ENCODE data around the gene MYH6.

The MYH6 gene

DNA sequence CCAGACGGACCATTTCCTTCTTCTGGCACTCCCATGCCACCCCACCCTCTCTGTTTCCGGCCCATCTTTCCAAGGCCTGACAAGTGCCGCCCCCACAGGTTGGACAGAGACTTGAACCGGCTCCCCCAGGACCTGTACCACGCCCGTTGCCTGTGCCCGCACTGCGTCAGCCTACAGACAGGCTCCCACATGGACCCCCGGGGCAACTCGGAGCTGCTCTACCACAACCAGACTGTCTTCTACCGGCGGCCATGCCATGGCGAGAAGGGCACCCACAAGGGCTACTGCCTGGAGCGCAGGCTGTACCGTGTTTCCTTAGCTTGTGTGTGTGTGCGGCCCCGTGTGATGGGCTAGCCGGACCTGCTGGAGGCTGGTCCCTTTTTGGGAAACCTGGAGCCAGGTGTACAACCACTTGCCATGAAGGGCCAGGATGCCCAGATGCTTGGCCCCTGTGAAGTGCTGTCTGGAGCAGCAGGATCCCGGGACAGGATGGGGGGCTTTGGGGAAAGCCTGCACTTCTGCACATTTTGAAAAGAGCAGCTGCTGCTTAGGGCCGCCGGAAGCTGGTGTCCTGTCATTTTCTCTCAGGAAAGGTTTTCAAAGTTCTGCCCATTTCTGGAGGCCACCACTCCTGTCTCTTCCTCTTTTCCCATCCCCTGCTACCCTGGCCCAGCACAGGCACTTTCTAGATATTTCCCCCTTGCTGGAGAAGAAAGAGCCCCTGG lies 32.4 kb downstream of the MYH6 start:
- Mint-ChIP-seq H3K4me1 (ENCODE audit: low read depth) (peaks cover 5% of the 10 kb centered on the region), H3K4me3 (no peak overlapping the region), H3K27me3 (ENCODE audit: low read depth) (no peaks in the 10 kb centered on the region), H3K27ac (no peak overlapping the region), H3K9me3 (no peaks in the 10 kb centered on the region), H3K36me3 (ENCODE audit: low read depth) (no peaks in the 10 kb centered on the region)

DNA sequence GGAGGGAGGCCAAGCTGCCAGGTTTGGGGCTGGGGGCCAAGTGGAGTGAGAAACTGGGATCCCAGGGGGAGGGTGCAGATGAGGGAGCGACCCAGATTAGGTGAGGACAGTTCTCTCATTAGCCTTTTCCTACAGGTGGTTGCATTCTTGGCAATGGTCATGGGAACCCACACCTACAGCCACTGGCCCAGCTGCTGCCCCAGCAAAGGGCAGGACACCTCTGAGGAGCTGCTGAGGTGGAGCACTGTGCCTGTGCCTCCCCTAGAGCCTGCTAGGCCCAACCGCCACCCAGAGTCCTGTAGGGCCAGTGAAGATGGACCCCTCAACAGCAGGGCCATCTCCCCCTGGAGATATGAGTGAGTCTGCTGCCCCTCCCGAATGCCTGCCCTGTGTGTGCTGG lies 35.0 kb downstream of the MYH6 start:
- no peaks in the 10 kb centered on the region for H3K36me3 Mint-ChIP-seq (ENCODE audit: low read depth)
- H3K9me3 Mint-ChIP-seq, result no peaks in the 10 kb centered on the region
- no peak overlapping the region for H3K4me3 Mint-ChIP-seq

DNA sequence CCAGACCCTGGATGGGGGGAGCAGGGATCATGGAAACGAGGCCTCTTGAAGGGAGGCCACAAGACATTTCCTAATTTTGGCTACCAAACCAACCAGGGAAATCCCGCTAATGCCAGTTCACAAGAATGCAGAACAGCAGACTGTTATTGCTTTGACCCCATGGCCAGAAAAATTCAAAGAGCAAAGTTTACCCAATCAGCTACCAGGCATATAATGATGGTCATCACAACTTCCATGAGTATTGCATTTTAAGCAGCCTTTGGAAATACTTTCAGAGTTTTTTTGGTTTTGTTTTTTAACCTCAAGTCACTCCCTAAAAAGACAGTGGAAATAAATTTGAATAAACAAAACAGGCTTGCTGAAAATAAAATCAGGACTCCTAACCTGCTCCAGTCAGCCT lies 35.6 kb downstream of the MYH6 start, which contains the start of gene IL25:
TSS of gene IL25 (plus strand) at position 301 of the 400 bp plus-strand sequence.
- Mint-ChIP-seq H3K27me3 (ENCODE audit: low read depth) (peaks cover 18% of the 10 kb centered on the region), H3K4me3 (no peak within 1 kb of the TSS), H3K36me3 (ENCODE audit: low read depth) (no peaks in the 10 kb centered on the region), H3K4me1 (ENCODE audit: low read depth) (peaks cover 5% of the 10 kb centered on the region), H3K27ac (no peak within 1 kb of the TSS), H3K9me3 (no peaks in the 10 kb centered on the region)

More for the DNA sequence above, 35.0 kb downstream of the MYH6 start:
- H3K4me1 Mint-ChIP-seq (ENCODE audit: low read depth), result peaks cover 5% of the 10 kb centered on the region
- no peak overlapping the region for H3K27ac Mint-ChIP-seq
- H3K27me3 Mint-ChIP-seq (ENCODE audit: low read depth), result peaks cover 13% of the 10 kb centered on the region

DNA sequence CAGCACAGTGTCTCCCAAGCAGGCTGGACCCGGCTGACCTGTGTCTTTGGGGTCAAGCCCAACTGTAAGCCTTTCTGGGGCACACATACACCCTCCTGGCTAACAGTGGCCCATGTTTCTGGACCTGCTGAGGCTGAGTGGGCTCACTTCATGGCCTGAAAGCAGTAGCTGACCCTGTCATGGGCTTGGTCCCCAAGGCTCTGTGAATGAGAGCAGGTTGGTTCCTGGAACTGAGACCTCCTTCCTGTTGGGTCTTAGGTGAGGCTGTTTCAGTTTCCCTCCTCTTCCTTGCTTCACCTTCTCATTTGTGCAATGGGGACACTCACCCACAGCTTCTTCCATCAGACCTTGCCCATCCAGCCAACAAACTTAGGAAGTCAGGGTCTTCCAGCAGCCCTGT lies 36.2 kb downstream of the MYH6 start:
- Mint-ChIP-seq H3K27me3 (ENCODE audit: low read depth) (peaks cover 25% of the 10 kb centered on the region), H3K9me3 (no peaks in the 10 kb centered on the region)

DNA sequence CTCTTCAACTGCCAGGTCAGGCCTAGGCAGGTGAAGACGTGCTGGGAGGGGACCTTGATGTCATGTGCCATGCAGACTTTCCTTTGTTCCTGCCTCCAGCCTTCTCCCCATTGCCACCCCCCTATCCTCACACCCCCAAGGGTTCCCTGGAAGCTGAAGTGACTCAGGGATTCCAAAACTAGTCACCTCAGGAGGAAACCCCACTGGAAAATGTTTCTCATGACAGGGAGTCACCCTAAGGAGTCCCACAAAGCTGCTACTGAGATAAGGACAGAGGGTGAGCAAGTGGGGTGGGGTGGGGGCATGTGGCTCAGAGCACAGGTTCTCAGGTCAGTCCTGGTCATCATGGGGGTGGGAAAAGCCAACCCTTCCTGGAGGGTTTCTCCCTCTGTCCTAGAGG lies 37.9 kb downstream of the MYH6 start:
- no peaks in the 10 kb centered on the region for H3K9me3 Mint-ChIP-seq
- no peak overlapping the region for H3K4me3 Mint-ChIP-seq
- H3K36me3 Mint-ChIP-seq (ENCODE audit: low read depth), result no peaks in the 10 kb centered on the region
- no peak overlapping the region for H3K27ac Mint-ChIP-seq
- peaks cover 29% of the 10 kb centered on the region for H3K27me3 Mint-ChIP-seq (ENCODE audit: low read depth)
- H3K4me1 Mint-ChIP-seq (ENCODE audit: low read depth), result peaks cover 5% of the 10 kb centered on the region

More for the DNA sequence above, 36.2 kb downstream of the MYH6 start:
- H3K27ac Mint-ChIP-seq, result no peak overlapping the region
- H3K36me3 Mint-ChIP-seq (ENCODE audit: low read depth), result no peaks in the 10 kb centered on the region
- H3K4me1 Mint-ChIP-seq (ENCODE audit: low read depth), result peaks cover 5% of the 10 kb centered on the region
- H3K4me3 Mint-ChIP-seq, result no peak overlapping the region

DNA sequence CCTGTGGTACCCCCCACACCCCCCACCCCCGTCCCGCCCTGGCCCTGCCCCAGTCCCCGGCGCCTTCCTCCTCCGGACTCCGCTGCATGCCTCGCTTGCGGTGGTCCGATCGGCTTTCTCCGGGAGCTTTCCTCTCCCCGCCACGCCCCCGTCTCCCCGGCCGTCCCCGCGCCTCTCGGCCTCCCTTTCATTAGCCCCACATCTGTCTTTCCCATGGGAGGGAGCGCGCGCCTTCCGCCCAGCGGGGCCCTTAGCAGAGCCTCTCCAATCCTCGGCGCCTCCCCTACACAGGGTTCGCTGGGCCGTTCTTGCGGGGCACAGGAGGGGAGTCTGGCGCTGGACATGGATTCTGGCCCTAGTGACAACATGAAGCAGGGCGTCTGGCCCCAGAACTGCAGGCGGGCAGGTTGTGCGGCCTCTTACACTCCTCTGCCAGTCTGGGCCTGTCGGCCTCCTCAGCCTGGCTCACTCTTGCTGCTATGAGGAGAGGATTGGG lies 41.6 kb downstream of the MYH6 start:
- Mint-ChIP-seq H3K36me3 (ENCODE audit: low read depth) (no peaks in the 10 kb centered on the region), H3K9me3 (no peaks in the 10 kb centered on the region), H3K27ac (no peak overlapping the region), H3K4me1 (ENCODE audit: low read depth) (peaks cover under 1% of the 10 kb centered on the region), H3K4me3 (no peak overlapping the region), H3K27me3 (ENCODE audit: low read depth) (peaks cover 49% of the 10 kb centered on the region)

DNA sequence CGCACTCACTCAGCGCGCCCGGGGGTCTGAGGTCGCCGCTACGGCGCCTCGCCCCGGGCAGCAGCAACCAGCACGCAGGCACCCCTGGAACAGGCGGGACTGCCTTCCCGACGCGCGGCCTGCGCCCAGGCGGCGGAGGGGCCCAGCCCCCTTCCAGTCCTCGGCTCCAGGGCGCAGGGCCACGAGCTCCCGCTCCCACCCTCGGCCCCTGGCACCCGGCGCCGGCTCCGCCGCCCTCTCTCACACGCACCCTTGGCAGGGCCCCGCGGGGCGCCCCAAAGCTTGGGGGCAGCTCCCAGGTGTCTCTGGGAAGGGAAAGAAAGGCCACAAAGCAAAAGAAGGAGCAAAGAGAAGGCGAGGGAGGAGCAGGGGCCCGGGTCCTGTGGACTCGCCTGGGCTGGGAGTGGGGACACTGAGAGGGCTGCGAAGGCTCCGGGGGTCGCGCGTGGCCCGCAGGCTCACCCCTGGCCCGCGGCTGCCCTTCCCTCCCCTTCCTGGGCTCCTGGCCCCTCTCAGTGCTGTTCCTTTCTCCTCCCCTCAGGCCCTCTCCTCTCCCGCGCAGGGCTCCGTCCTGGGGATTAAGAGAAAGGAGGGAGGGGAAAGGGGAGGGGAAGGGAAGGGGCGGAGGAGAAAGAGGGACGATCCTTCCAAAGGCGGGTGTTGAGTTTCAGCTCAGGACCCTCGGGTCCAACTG lies 42.2 kb downstream of the MYH6 start:
- no peak overlapping the region for H3K4me3 Mint-ChIP-seq
- no peaks in the 10 kb centered on the region for H3K4me1 Mint-ChIP-seq (ENCODE audit: low read depth)
- H3K27me3 Mint-ChIP-seq (ENCODE audit: low read depth), result peaks cover 49% of the 10 kb centered on the region
- no peak overlapping the region for H3K27ac Mint-ChIP-seq
- no peaks in the 10 kb centered on the region for H3K9me3 Mint-ChIP-seq
- no peaks in the 10 kb centered on the region for H3K36me3 Mint-ChIP-seq (ENCODE audit: low read depth)

DNA sequence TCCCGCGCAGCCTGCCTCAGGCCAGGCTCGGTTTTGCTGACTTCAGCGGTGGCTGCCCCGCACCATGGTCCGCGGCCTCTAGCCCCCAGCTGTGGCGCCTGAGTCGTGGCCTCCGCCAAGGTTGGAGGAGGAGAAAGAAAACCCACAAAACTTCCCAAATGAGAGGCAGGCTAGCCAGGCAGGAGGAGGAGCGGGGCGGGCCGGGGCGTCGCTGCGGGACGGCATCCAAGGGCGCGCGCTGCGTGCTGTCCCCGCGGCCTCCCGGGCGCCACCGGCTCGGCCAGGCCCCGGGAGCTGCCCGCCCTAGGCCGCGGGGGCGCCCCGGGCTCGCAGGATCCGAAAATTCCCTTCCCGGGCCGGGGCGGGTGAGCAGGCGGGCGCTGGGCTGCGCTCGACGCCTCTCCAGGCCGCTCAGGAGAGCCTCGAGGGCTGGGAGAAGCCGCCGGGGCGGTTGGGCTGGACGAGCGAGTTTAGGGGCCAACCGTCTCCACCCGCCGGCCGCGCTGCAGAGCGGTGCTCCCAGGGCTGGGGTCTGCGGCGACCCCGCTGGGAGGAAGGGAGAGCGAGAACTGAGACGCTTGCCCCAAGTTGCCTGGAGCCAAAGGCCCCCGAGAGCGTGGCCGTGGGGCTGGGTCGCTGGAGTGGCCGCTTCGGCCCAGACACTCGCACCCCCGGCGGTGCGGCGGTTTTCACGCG lies 42.9 kb downstream of the MYH6 start, which contains the start of gene EFS:
TSS of gene EFS (minus strand) at position 137 of the 696 bp plus-strand sequence. CDS start 147 bp downstream, outside the sequence.
- H3K4me1 Mint-ChIP-seq (ENCODE audit: low read depth), result no peaks in the 10 kb centered on the region
- H3K9me3 Mint-ChIP-seq, result no peaks in the 10 kb centered on the region
- peak within 1 kb of the TSS; percentile 18 for H3K27ac Mint-ChIP-seq
- H3K36me3 Mint-ChIP-seq (ENCODE audit: low read depth), result no peaks in the 10 kb centered on the region
- no peak within 1 kb of the TSS for H3K4me3 Mint-ChIP-seq
- H3K27me3 Mint-ChIP-seq (ENCODE audit: low read depth), result peaks cover 49% of the 10 kb centered on the region

DNA sequence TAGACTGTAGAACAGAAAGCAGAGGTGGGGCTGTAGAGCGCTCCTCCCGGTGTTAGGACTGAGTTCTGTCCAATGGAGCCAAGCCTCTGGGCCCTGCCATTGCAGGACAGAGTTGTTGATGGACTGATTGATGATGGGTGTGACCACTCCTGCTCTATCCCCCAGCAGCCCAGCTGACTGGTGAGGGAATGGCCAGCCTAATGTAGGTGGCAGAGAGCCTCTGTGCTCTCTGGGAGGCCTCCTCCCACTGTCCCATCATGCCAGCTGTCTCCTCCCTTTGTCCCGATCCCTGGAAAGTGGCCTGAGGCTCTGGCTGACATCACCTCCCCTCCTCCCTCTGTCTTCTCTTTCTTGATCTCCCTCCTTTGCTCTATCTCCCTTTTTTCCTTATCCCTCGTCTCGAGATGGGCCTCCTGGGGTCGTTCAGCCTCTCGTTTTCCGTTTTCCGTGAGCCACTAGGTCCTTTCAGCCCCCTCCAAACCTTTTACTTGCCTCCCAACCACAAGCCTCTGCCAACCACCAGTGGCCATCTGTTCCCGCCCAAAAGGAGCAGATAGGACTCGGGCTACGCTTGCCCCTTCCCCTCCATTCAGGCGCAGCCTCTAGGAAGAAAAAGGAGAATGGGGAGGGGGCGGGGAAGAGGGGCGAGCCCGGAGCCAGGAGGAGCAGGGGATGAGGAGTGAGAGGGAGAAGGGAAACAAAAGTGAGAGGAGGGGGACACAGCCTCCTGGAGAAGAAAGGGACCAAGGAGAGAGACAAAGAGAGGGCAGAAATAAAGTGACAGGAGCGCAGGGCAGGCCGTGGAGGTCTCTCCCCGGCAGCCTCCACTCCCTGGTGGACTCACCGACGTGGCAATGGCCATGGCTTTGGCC lies 43.7 kb downstream of the MYH6 start:
- Mint-ChIP-seq H3K9me3 (no peaks in the 10 kb centered on the region), H3K36me3 (ENCODE audit: low read depth) (no peaks in the 10 kb centered on the region), H3K4me3 (no peak overlapping the region), H3K27ac (peak overlapping the region; percentile 18), H3K27me3 (ENCODE audit: low read depth) (peaks cover 49% of the 10 kb centered on the region), H3K4me1 (ENCODE audit: low read depth) (no peaks in the 10 kb centered on the region)

DNA sequence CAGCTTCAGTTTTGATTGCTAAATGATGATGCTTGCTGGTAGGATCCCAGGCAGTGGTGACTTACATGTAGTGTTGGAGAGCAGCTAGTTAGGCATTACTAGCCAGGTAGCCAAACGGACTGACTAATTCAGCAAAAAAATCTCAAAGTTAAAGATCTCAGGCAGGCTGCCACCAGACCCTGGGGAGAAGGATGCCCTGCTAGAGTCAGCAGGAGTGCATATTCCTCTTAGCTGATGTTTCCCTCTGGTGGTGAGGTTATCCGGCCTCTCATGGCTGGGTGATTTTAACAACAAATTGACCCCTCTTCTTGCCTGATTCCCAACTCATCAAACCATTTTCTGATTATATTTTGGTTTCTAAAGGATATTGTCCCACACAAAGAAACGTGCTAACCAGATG lies 45.9 kb downstream of the MYH6 start:
- Mint-ChIP-seq H3K27me3 (ENCODE audit: low read depth) (peaks cover 28% of the 10 kb centered on the region), H3K36me3 (ENCODE audit: low read depth) (no peaks in the 10 kb centered on the region), H3K4me1 (ENCODE audit: low read depth) (no peaks in the 10 kb centered on the region), H3K27ac (no peak overlapping the region), H3K4me3 (no peak overlapping the region), H3K9me3 (no peaks in the 10 kb centered on the region)

DNA sequence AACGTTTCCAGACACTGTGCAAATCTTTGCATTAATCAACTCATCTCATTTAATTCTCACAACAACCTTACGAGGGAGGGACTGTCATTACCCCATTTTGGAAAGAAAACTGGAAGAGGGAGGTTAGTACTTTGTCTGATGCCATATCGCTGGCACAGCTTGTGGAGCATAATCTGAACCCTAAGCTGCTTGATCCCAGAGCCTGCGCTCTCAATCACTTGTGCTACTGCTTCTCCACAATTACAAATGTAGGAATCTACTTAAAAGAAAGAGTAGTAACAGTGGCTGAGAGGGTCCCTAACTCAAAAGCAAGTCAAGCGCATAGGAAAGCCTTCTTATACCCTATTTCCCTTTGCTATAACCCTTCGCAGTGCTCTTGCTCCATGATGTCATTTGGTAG lies 46.3 kb downstream of the MYH6 start:
- Mint-ChIP-seq H3K27me3 (ENCODE audit: low read depth) (peaks cover 24% of the 10 kb centered on the region), H3K27ac (no peak overlapping the region), H3K4me1 (ENCODE audit: low read depth) (no peaks in the 10 kb centered on the region), H3K4me3 (no peak overlapping the region), H3K36me3 (ENCODE audit: low read depth) (no peaks in the 10 kb centered on the region), H3K9me3 (no peaks in the 10 kb centered on the region)

DNA sequence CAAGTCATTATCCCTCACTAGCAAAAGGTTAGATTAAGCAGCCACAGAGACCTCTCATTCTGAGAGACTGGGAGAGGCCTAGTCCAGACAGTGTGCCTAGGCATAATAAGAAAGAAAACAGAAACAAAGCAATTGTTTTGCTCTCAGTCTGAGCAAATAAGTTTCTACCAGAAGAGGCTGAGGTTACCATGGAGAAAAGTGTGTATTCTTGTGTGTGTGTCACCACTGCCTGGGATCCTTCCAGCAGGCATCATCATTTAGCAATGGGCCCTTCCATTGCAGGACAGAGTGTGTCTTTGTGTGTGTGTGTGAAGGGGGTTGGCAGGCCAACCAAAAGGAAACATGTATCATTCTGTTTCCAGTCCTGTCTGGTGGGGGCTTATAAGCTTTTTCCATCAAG lies 46.8 kb downstream of the MYH6 start:
- H3K4me3 Mint-ChIP-seq, result no peak overlapping the region
- H3K9me3 Mint-ChIP-seq, result no peaks in the 10 kb centered on the region
- no peak overlapping the region for H3K27ac Mint-ChIP-seq
- no peaks in the 10 kb centered on the region for H3K4me1 Mint-ChIP-seq (ENCODE audit: low read depth)
- H3K27me3 Mint-ChIP-seq (ENCODE audit: low read depth), result peaks cover 20% of the 10 kb centered on the region
- H3K36me3 Mint-ChIP-seq (ENCODE audit: low read depth), result no peaks in the 10 kb centered on the region

DNA sequence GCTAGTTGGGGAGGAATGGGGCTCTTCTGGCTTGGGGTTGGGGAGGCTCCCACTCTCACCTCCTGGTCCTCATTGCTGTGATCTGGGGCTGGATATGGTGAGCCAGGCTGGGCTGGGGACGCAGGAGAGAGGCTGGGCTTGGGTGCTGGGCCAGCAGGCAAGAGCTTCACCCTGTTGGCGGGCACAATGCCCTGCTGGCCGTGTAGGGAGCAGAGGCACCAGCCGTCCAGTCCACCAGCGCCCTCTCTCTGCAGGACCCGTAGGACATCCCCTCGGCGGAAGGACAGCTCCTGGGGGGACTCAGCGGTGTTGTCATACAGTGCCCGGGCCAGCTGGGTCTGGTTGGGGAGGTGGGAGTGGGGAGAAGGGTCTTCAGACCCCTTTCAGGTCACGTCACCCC lies 47.6 kb downstream of the MYH6 start:
- H3K27me3 Mint-ChIP-seq (ENCODE audit: low read depth), result peaks cover 20% of the 10 kb centered on the region
- H3K27ac Mint-ChIP-seq, result no peak overlapping the region
- no peak overlapping the region for H3K4me3 Mint-ChIP-seq
- no peaks in the 10 kb centered on the region for H3K9me3 Mint-ChIP-seq
- no peaks in the 10 kb centered on the region for H3K4me1 Mint-ChIP-seq (ENCODE audit: low read depth)
- no peaks in the 10 kb centered on the region for H3K36me3 Mint-ChIP-seq (ENCODE audit: low read depth)
